Measurements from ENCODE around the gene PPDPF.
A peak's percentile ranks its signal among the peaks of the same experiment; 100 is the strongest.

DNA sequence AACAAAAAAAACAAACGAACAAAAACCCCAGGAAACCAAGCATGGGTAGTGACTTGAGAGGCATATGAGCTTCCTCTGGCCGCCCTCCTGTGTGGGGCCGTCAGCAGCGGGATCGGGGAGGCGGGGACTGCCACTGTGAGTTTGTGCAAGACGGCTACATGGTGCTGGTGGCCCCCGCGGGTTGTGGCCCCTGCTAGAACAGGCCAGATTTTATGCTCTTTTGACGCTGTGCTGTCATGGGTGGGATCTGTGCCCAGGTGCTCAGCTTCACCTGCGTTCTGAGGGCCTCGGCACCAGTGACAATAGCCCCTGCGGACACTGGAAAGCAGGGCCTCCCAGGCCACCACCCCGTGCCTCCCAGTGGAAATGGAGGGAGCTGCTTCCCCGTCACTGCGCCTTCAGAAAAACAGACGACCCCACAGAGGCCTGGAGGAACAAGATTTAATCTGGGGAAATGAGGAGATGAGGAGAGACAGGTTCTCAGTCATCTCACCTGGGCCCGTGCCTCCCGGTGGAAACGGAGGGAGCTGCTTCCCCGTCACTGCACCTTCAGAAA is 43.4 kb upstream of the PPDPF start:
- TF ChIP-seq, protein P1, sequence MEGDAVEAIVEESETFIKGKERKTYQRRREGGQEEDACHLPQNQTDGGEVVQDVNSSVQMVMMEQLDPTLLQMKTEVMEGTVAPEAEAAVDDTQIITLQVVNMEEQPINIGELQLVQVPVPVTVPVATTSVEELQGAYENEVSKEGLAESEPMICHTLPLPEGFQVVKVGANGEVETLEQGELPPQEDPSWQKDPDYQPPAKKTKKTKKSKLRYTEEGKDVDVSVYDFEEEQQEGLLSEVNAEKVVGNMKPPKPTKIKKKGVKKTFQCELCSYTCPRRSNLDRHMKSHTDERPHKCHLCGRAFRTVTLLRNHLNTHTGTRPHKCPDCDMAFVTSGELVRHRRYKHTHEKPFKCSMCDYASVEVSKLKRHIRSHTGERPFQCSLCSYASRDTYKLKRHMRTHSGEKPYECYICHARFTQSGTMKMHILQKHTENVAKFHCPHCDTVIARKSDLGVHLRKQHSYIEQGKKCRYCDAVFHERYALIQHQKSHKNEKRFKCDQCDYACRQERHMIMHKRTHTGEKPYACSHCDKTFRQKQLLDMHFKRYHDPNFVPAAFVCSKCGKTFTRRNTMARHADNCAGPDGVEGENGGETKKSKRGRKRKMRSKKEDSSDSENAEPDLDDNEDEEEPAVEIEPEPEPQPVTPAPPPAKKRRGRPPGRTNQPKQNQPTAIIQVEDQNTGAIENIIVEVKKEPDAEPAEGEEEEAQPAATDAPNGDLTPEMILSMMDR (IDR thresholded peaks at IDR 0.05; ENCODE audit: control extremely low read depth in 1 of 3, insufficient read depth in 1 of 3, low read depth in 1 of 3, low read length in 3 of 3) = peak in 1 of 3 experiments; percentile 27; a peak in 1 of 4 replicates
- TF ChIP-seq EP300 (IDR thresholded peaks at IDR 0.05; ENCODE audit: borderline replicate concordance in 1 of 2, low read depth in 2 of 2, low read length in 2 of 2) (no peak), KDM1A (IDR thresholded peaks at IDR 0.05; ENCODE audit: borderline replicate concordance, low read length) (no peak), JUN (IDR thresholded peaks at IDR 0.05; ENCODE audit: low read depth, low read length) (no peak), POLR2AphosphoS5 (IDR thresholded peaks at IDR 0.05; ENCODE audit: low read depth, low read length) (no peak), EGR1 (IDR thresholded peaks at IDR 0.05; ENCODE audit: borderline replicate concordance, low read depth, low read length) (no peak), CEBPB (IDR thresholded peaks at IDR 0.05; ENCODE audit: low read depth, low read length) (no peak), EZH2 (IDR thresholded peaks at IDR 0.05; ENCODE audit: low read depth, low read length, severe bottlenecking) (no peak), POLR2A (IDR thresholded peaks at IDR 0.05; ENCODE audit: control extremely low read depth in 1 of 2, low read depth in 2 of 2, low read length in 2 of 2) (no peak), MAFK (IDR thresholded peaks at IDR 0.05; ENCODE audit: low read depth, low read length) (no peak), BCL11A (IDR thresholded peaks at IDR 0.05; ENCODE audit: low read depth in 2 of 2, low read length in 2 of 2) (no peak), SP1 (IDR thresholded peaks at IDR 0.05; ENCODE audit: low read depth, low read length) (no peak)
- TF ChIP-seq, protein P2, sequence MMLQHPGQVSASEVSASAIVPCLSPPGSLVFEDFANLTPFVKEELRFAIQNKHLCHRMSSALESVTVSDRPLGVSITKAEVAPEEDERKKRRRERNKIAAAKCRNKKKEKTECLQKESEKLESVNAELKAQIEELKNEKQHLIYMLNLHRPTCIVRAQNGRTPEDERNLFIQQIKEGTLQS (IDR thresholded peaks at IDR 0.05; ENCODE audit: insufficient read depth, low read depth, low read length) = no peak
- TF ChIP-seq, protein P3, sequence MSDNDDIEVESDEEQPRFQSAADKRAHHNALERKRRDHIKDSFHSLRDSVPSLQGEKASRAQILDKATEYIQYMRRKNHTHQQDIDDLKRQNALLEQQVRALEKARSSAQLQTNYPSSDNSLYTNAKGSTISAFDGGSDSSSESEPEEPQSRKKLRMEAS (IDR thresholded peaks at IDR 0.05) = no peak

All from H1 (cell line).